ENCODE measurements around the gene HCN3. TPM values are rescaled to one million over a fixed set of nuclear protein-coding genes. Genes with fewer than 3 reads are reported as not detected.

The HCN3 gene
- total and polyA plus RNA-seq, 2 of the 8 experiments (the other 6 are each of a cell fraction or from before 2014, with no cell fraction given), result 6.4 to 7.3 TPM

GRCh38 chr1:155295942-155296267 lies 18.6 kb downstream of the HCN3 start:
- peak overlapping the region; percentile 95 for H3K18ac ChIP-seq (ENCODE audit: extremely low read depth, low read length)
- no peak overlapping the region for H2AK5ac ChIP-seq (ENCODE audit: low read depth, low read length)
- peak overlapping the region; percentile 9 for H3K56ac ChIP-seq (replicated peaks; ENCODE audit: insufficient read length, low read depth, low read length)
- DNase-seq (ENCODE audit: low read depth in 1 of 2, low spot score in 2 of 2), result no peak
- peak overlapping the region; percentile 54 for H4K5ac ChIP-seq (ENCODE audit: insufficient read length, low read depth, low read length)
- no peaks in the 10 kb centered on the region for H3K36me3 ChIP-seq (ENCODE audit: control insufficient read depth in 2 of 4, insufficient read depth in 4 of 4, low read length in 3 of 4)
- 65% methylated on average over 7 of the region's 7 CpGs; no CpG with 5 or more reads in 1 of the 2 experiments for WGBS, 2 experiments (ENCODE audit: extremely low coverage in 1 of 2, insufficient coverage in 1 of 2, insufficient read length in 1 of 2, insufficient replicate concordance in 2 of 2, low coverage in 1 of 2, low lambda C conversion rate in 2 of 2, missing lambda C conversion rate in 1 of 2)
- no peak overlapping the region for H3K4ac ChIP-seq (replicated peaks; ENCODE audit: insufficient read length, low read depth, low read length)
- H3K23ac ChIP-seq (ENCODE audit: insufficient read length), result no peak overlapping the region
- 0 out of 2 replicates have a peak overlapping the region, but pooled peaks have one; percentile 72 for H2BK15ac ChIP-seq (ENCODE audit: low read length)
- 0 out of 2 replicates have a peak overlapping the region, but pooled peaks have one; percentile 61 for H2BK20ac ChIP-seq (ENCODE audit: low read length)
- no peak overlapping the region for H4K8ac ChIP-seq (ENCODE audit: extremely low read depth, insufficient read depth, low read length)
- H3K14ac ChIP-seq (ENCODE audit: insufficient read length), result no peak overlapping the region
- H2AFZ ChIP-seq (ENCODE audit: low read length), result peak overlapping the region; percentile 98
- H3K9me3 ChIP-seq (ENCODE audit: insufficient read depth in 2 of 2, low read depth in 1 of 2, low read length in 1 of 2), result no peaks in the 10 kb centered on the region
- no peaks in the 10 kb centered on the region for H3K79me1 ChIP-seq (ENCODE audit: low read depth, low read length)
- no peaks in the 10 kb centered on the region for H4K20me1 ChIP-seq (replicated peaks in 1 of 2; ENCODE audit: control insufficient read depth in 1 of 2, insufficient read depth in 2 of 2, low read length in 2 of 2)
- peaks cover 0 to 23% (median 14%) of the 10 kb centered on the region in 4 experiments; a peak in 5 of 7 replicates for H3K27me3 ChIP-seq (replicated peaks in 1 of 4; ENCODE audit: control insufficient read depth in 3 of 4, extremely low read depth in 1 of 4, insufficient read depth in 3 of 4, low read length in 3 of 4)
- FAIRE-seq, result no peak
- CTCF ChIA-PET (ENCODE audit: partially characterized antibody), result interaction anchor here (0.7 to 5.3 kb wide), 7 partner anchors 10 to 48 kb away, joined by 3 to 29 read pairs (median 4); partner anchors contain the start of genes FDPS and RUSC1
- peaks cover 5% of the 10 kb centered on the region; the same call in 1 of the 2 replicates for H3K23me2 ChIP-seq (ENCODE audit: low read depth, low read length)
- no peak overlapping the region for H3K9ac ChIP-seq (replicated peaks in 1 of 4; ENCODE audit: extremely low read depth in 1 of 4, low read depth in 3 of 4, low read length in 3 of 4)
- POLR2A ChIA-PET (ENCODE audit: partially characterized antibody), result interaction anchor here (0.6 to 1.7 kb wide), 10 partner anchors 13 to 267 kb away, joined by 3 to 5 read pairs (median 3); partner anchors contain the start of genes ASH1L, CLK2, MTX1 and RUSC1
- peak overlapping the region; percentile 97 for H4K91ac ChIP-seq (replicated peaks; ENCODE audit: insufficient read length, low read length)
- H3K27ac ChIP-seq (ENCODE audit: low read depth, low read length), result no peak overlapping the region
- H2BK5ac ChIP-seq (ENCODE audit: low read depth, low read length), result 0 out of 2 replicates have a peak overlapping the region, but pooled peaks have one; percentile 56
- no peaks in the 10 kb centered on the region for H3K79me2 ChIP-seq (ENCODE audit: control insufficient read depth in 1 of 2, insufficient read depth in 2 of 2, low read length in 2 of 2)
- peak overlapping the region; percentile 88 to 95 for H3K4me2 ChIP-seq (ENCODE audit: insufficient read depth in 1 of 2, low read depth in 2 of 2, low read length in 2 of 2)
- peaks cover 3 to 23% (median 10%) of the 10 kb centered on the region in 4 experiments; a peak in 6 of 7 replicates for H3K4me1 ChIP-seq (replicated peaks in 1 of 4; ENCODE audit: control insufficient read depth in 3 of 4, insufficient read depth in 4 of 4, low read length in 3 of 4)
- peak overlapping the region; percentile 4 for H2BK120ac ChIP-seq (replicated peaks; ENCODE audit: low read depth, low read length)
- peak overlapping the region; percentile 52 to 89 (median 84); a peak in 7 of 8 replicates for H3K4me3 ChIP-seq (ENCODE audit: extremely low read depth in 1 of 4, insufficient read depth in 2 of 4, low read depth in 3 of 4, low read length in 4 of 4)
- H2BK12ac ChIP-seq (ENCODE audit: low read depth, low read length), result peak overlapping the region; percentile 93; the same call in 1 of the 2 replicates
- TF ChIP-seq KDM5A (IDR thresholded peaks at IDR 0.05; ENCODE audit: low read length), result no peak
- TF ChIP-seq SIN3A (conservative IDR thresholded peaks at IDR 0.05 in 1 of 2, IDR thresholded peaks at IDR 0.05 in 1 of 2; ENCODE audit: low read depth in 1 of 2, low read length in 2 of 2), result no peak
- no peak for TF ChIP-seq BRCA1 (IDR thresholded peaks at IDR 0.05; ENCODE audit: low read depth, low read length)
- TF ChIP-seq RAD21 (IDR thresholded peaks at IDR 0.05 in 1 of 2, conservative IDR thresholded peaks at IDR 0.05 in 1 of 2; ENCODE audit: low read depth in 2 of 2, low read length in 2 of 2), result no peak
- no peak for TF ChIP-seq POLR2A (IDR thresholded peaks at IDR 0.05; ENCODE audit: control extremely low read depth in 1 of 2, low read depth in 2 of 2, low read length in 2 of 2)
- TF ChIP-seq TCF12 (IDR thresholded peaks at IDR 0.05; ENCODE audit: low read depth, low read length), result no peak
- no peak for TF ChIP-seq CREB1 (IDR thresholded peaks at IDR 0.05)
- TF ChIP-seq POU5F1 (IDR thresholded peaks at IDR 0.05; ENCODE audit: low read depth, low read length), result no peak
- no peak for TF ChIP-seq KDM4A (IDR thresholded peaks at IDR 0.05; ENCODE audit: low read depth, low read length, severe bottlenecking)
- no peak for TF ChIP-seq SRF (IDR thresholded peaks at IDR 0.05; ENCODE audit: low read depth, low read length)
- TF ChIP-seq RXRA (IDR thresholded peaks at IDR 0.05; ENCODE audit: insufficient read depth, low read depth, low read length), result no peak
- no peak for TF ChIP-seq CBX5 (IDR thresholded peaks at IDR 0.05; ENCODE audit: low read depth, low read length)
- no peak for TF ChIP-seq SAP30 (IDR thresholded peaks at IDR 0.05; ENCODE audit: insufficient read depth, insufficient replicate concordance, low read length)
- no peak for TF ChIP-seq SIX5 (IDR thresholded peaks at IDR 0.05; ENCODE audit: low read depth, low read length)

All from H1 (cell line).